ENCODE data around the gene CASQ1. TPM values are rescaled to one million over a fixed set of nuclear protein-coding genes. Genes with fewer than 3 reads are reported as not detected.

CASQ1 gene
- polyA plus RNA-seq, 1 donor, result 1.9 TPM

GRCh38 chr1:160225345-160225744 is 35.0 kb downstream of the CASQ1 start:
- H3K27ac ChIP-seq (ENCODE audit: low read length), result no peak overlapping the region
- no peak overlapping the region for H3K4me3 ChIP-seq (ENCODE audit: low read length)
- 100% methylated on average over 1 of the region's 2 CpGs for WGBS (ENCODE audit: insufficient coverage, low lambda C conversion rate)
- no peaks in the 10 kb centered on the region for H3K9me3 ChIP-seq (ENCODE audit: control insufficient read depth, low read depth, low read length)
- no peaks in the 10 kb centered on the region for H3K4me1 ChIP-seq (ENCODE audit: control insufficient read depth, insufficient read depth, low read length)
- no peaks in the 10 kb centered on the region for H3K27me3 ChIP-seq (ENCODE audit: control insufficient read depth, insufficient read depth, low read length)
- DNase-seq, result no peak
- peaks cover 92% of the 10 kb centered on the region for H3K36me3 ChIP-seq (ENCODE audit: control insufficient read depth, insufficient read depth, low read length)

DNA sequence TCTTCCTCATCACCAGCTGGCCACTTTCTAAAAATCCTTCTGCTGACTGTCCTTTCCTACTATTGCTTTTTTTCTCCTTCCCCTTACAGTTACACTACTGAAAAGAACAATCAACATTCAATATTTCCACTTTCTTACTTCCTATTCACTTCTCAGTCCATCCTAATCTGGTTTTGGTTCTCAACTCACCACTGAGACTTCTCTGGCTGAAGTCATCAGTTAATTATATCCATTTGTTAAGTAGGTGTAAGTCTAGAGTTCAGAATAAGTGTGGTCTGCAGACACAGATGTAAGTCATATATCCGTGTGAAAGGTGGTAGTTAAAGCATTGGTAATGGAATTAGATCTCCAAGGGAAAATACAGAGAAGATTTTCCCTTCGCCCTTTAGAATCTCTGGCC is 36.2 kb downstream of the CASQ1 start:
- Histone ChIP-seq H3K27ac (ENCODE audit: low read length) (no peak overlapping the region), H3K4me3 (ENCODE audit: low read length) (no peak overlapping the region), H3K9me3 (ENCODE audit: control insufficient read depth, low read depth, low read length) (no peaks in the 10 kb centered on the region), H3K36me3 (ENCODE audit: control insufficient read depth, insufficient read depth, low read length) (peaks cover 92% of the 10 kb centered on the region), H3K4me1 (ENCODE audit: control insufficient read depth, insufficient read depth, low read length) (no peaks in the 10 kb centered on the region), H3K27me3 (ENCODE audit: control insufficient read depth, insufficient read depth, low read length) (no peaks in the 10 kb centered on the region)
- DNase-seq, result no peak
- WGBS (ENCODE audit: insufficient coverage, low lambda C conversion rate), result 100% methylated on average over 1 of the region's 2 CpGs

- no peaks in the 10 kb centered on the region for H3K9me3 ChIP-seq (ENCODE audit: control insufficient read depth, low read depth, low read length)
- DNase-seq, result no peak
- H3K4me3 ChIP-seq (ENCODE audit: low read length), result no peak overlapping the region
- H3K36me3 ChIP-seq (ENCODE audit: control insufficient read depth, insufficient read depth, low read length), result peaks cover 93% of the 10 kb centered on the region
- no CpG with 5 or more reads among the region's 4 CpGs for WGBS (ENCODE audit: insufficient coverage, low lambda C conversion rate)
- H3K27me3 ChIP-seq (ENCODE audit: control insufficient read depth, insufficient read depth, low read length), result no peaks in the 10 kb centered on the region
- H3K27ac ChIP-seq (ENCODE audit: low read length), result no peak overlapping the region
- no peaks in the 10 kb centered on the region for H3K4me1 ChIP-seq (ENCODE audit: control insufficient read depth, insufficient read depth, low read length)
These were observed 36.7 kb downstream of the CASQ1 start for GRCh38 chr1:160227034-160227433.

- H3K27ac ChIP-seq (ENCODE audit: low read length), result no peak overlapping the region
- H3K4me3 ChIP-seq (ENCODE audit: low read length), result no peak overlapping the region
- no peak for DNase-seq
- no CpG with 5 or more reads among the region's 1 CpG for WGBS (ENCODE audit: insufficient coverage, low lambda C conversion rate)
- H3K4me1 ChIP-seq (ENCODE audit: control insufficient read depth, insufficient read depth, low read length), result no peaks in the 10 kb centered on the region
- no peaks in the 10 kb centered on the region for H3K27me3 ChIP-seq (ENCODE audit: control insufficient read depth, insufficient read depth, low read length)
- H3K36me3 ChIP-seq (ENCODE audit: control insufficient read depth, insufficient read depth, low read length), result peaks cover 89% of the 10 kb centered on the region
- H3K9me3 ChIP-seq (ENCODE audit: control insufficient read depth, low read depth, low read length), result no peaks in the 10 kb centered on the region
These were observed 37.2 kb downstream of the CASQ1 start for GRCh38 chr1:160227561-160227960.

DNA sequence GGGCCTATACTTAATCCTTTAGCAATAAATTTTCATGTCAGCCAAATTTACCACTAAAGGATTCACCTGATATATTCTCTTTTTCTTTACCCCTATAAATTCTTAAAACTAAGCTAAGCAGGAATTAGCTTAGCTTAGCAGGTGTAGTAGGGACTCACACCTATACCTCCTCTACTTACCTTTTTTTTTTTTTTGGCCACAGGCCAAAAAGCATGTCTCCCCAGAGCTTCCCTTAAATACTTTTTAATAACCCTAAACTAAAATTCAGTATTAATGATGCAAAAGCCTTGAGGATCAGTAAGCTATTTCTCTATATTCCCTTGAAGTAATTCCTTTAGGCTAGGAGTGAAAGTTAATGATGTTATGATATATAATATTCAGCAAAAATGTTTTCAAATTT is 38.1 kb downstream of the CASQ1 start:
- DNase-seq, result no peak
- Histone ChIP-seq H3K36me3 (ENCODE audit: control insufficient read depth, insufficient read depth, low read length) (peaks cover 80% of the 10 kb centered on the region), H3K9me3 (ENCODE audit: control insufficient read depth, low read depth, low read length) (no peaks in the 10 kb centered on the region), H3K27me3 (ENCODE audit: control insufficient read depth, insufficient read depth, low read length) (no peaks in the 10 kb centered on the region), H3K27ac (ENCODE audit: low read length) (no peak overlapping the region), H3K4me3 (ENCODE audit: low read length) (no peak overlapping the region), H3K4me1 (ENCODE audit: control insufficient read depth, insufficient read depth, low read length) (no peaks in the 10 kb centered on the region)

GRCh38 chr1:160232911-160233310 is 42.5 kb downstream of the CASQ1 start:
- Histone ChIP-seq H3K9me3 (ENCODE audit: control insufficient read depth, low read depth, low read length) (no peaks in the 10 kb centered on the region), H3K36me3 (ENCODE audit: control insufficient read depth, insufficient read depth, low read length) (peaks cover 56% of the 10 kb centered on the region), H3K4me3 (ENCODE audit: low read length) (no peak overlapping the region), H3K4me1 (ENCODE audit: control insufficient read depth, insufficient read depth, low read length) (no peaks in the 10 kb centered on the region), H3K27ac (ENCODE audit: low read length) (no peak overlapping the region), H3K27me3 (ENCODE audit: control insufficient read depth, insufficient read depth, low read length) (no peaks in the 10 kb centered on the region)
- no peak for DNase-seq

DNA sequence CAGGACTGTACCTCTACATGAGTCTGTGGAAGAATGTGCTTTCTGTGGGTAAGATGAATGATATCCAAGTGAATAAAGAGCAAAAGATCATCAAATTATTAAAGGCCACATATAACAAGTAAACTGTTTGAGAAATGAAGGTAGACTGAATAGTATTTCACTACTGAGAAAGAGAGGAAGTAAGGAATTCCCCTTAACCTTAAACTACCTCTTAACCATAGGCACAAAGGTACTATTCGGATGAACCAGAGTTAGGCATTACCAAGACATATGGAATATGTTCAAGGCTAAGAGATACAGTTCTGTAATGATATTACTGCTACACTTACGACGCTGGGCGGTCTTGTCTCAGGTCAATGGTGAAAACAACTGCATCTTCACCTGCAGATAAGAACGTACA is 46.4 kb downstream of the CASQ1 start:
- peaks cover 43% of the 10 kb centered on the region for H3K36me3 ChIP-seq (ENCODE audit: control insufficient read depth, insufficient read depth, low read length)
- H3K4me1 ChIP-seq (ENCODE audit: control insufficient read depth, insufficient read depth, low read length), result no peaks in the 10 kb centered on the region
- no peak overlapping the region for H3K4me3 ChIP-seq (ENCODE audit: low read length)
- DNase-seq, result no peak
- H3K27me3 ChIP-seq (ENCODE audit: control insufficient read depth, insufficient read depth, low read length), result no peaks in the 10 kb centered on the region
- no CpG with 5 or more reads among the region's 5 CpGs for WGBS (ENCODE audit: insufficient coverage, low lambda C conversion rate)
- H3K27ac ChIP-seq (ENCODE audit: low read length), result no peak overlapping the region
- no peaks in the 10 kb centered on the region for H3K9me3 ChIP-seq (ENCODE audit: control insufficient read depth, low read depth, low read length)

DNA sequence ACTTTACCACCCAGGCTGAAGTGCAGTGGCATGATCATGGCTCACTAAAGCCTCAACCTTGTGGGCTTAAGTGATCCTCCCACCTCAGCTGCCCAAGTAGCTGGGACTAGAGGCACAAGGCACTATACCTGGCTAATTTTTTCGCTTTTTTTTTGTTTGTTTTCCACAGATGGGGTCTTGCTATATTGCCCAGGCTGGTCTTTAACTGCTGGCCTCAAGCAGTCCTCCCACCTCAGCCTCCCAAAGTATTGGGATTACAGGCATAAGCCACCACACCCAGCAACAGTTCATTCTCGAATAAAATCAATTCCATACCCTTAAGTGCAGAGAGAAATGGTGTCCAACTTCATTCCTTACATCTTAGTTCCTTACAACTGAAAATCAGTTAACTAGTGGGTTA is 47.2 kb downstream of the CASQ1 start:
- Histone ChIP-seq H3K9me3 (ENCODE audit: control insufficient read depth, low read depth, low read length) (no peaks in the 10 kb centered on the region), H3K4me3 (ENCODE audit: low read length) (no peak overlapping the region), H3K36me3 (ENCODE audit: control insufficient read depth, insufficient read depth, low read length) (peaks cover 44% of the 10 kb centered on the region), H3K27me3 (ENCODE audit: control insufficient read depth, insufficient read depth, low read length) (no peaks in the 10 kb centered on the region), H3K27ac (ENCODE audit: low read length) (no peak overlapping the region), H3K4me1 (ENCODE audit: control insufficient read depth, insufficient read depth, low read length) (no peaks in the 10 kb centered on the region)
- DNase-seq, result no peak
- WGBS (ENCODE audit: insufficient coverage, low lambda C conversion rate), result no CpG with 5 or more reads among the region's 2 CpGs

DNA sequence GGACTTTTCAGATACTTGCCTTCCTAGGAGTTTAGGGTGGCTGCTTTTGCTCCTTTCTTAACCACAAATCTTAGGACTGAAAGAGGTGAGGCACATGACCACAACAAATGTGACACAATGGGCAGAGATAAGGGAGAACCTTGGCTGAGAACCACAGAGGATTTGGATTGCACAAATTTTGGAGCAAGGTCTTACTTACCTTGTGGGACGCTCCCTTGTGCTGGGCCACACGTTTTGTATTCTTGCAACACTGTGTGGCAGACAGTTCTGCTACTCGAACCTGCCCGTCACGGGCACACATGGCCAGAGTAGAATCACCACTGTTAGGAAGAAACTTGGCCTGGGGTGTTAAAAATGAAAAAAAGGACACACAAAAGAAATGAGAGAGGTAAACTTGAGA is 48.0 kb downstream of the CASQ1 start:
- H3K36me3 ChIP-seq (ENCODE audit: control insufficient read depth, insufficient read depth, low read length), result peaks cover 52% of the 10 kb centered on the region
- no peak overlapping the region for H3K4me3 ChIP-seq (ENCODE audit: low read length)
- H3K27ac ChIP-seq (ENCODE audit: low read length), result no peak overlapping the region
- DNase-seq, result no peak
- no peaks in the 10 kb centered on the region for H3K9me3 ChIP-seq (ENCODE audit: control insufficient read depth, low read depth, low read length)
- no peaks in the 10 kb centered on the region for H3K4me1 ChIP-seq (ENCODE audit: control insufficient read depth, insufficient read depth, low read length)
- WGBS (ENCODE audit: insufficient coverage, low lambda C conversion rate), result 100% methylated on average over 2 of the region's 5 CpGs
- no peaks in the 10 kb centered on the region for H3K27me3 ChIP-seq (ENCODE audit: control insufficient read depth, insufficient read depth, low read length)

- DNase-seq, result no peak
- Histone ChIP-seq H3K27ac (ENCODE audit: low read length) (no peak overlapping the region), H3K4me1 (ENCODE audit: control insufficient read depth, insufficient read depth, low read length) (no peaks in the 10 kb centered on the region), H3K27me3 (ENCODE audit: control insufficient read depth, insufficient read depth, low read length) (no peaks in the 10 kb centered on the region), H3K9me3 (ENCODE audit: control insufficient read depth, low read depth, low read length) (no peaks in the 10 kb centered on the region), H3K36me3 (ENCODE audit: control insufficient read depth, insufficient read depth, low read length) (peaks cover 56% of the 10 kb centered on the region), H3K4me3 (ENCODE audit: low read length) (no peak overlapping the region)
- WGBS (ENCODE audit: insufficient coverage, low lambda C conversion rate), result no CpG with 5 or more reads among the region's 24 CpGs
These were observed 49.4 kb downstream of the CASQ1 start for GRCh38 chr1:160239582-160240299.

DNA sequence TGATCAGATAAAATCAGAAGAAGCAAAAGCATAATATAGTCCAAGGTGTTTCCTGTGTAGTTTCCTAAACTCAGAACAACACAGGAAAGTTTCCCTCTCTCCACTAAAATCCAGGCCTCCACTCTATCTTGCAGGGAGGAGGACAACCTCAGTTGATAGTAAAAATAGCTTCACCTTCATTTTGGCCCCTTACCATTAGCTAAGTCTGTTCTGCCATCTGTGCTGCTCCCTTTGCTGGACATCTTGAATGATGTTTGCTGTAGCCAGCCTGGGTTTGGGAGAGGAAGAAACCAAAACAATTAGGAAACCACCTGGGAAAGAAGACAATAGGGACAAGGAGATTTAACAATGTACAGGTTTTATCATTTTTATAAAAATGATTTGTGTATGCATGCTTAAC is 53.4 kb downstream of the CASQ1 start:
- Histone ChIP-seq H3K4me3 (ENCODE audit: low read length) (no peak overlapping the region), H3K27me3 (ENCODE audit: control insufficient read depth, insufficient read depth, low read length) (no peaks in the 10 kb centered on the region), H3K27ac (ENCODE audit: low read length) (no peak overlapping the region), H3K4me1 (ENCODE audit: control insufficient read depth, insufficient read depth, low read length) (no peaks in the 10 kb centered on the region), H3K9me3 (ENCODE audit: control insufficient read depth, low read depth, low read length) (no peaks in the 10 kb centered on the region), H3K36me3 (ENCODE audit: control insufficient read depth, insufficient read depth, low read length) (peaks cover 29% of the 10 kb centered on the region)
- DNase-seq, result no peak

Measured in large intestine (tissue), 3 donors.